LNCaP clone FGC (cell line): Measurements from ENCODE around the gene LHFPL5.

Experiments used
- DNase-seq: peaks from one replicate; pipeline ENCODE4 v3.0.0-alpha.2; 2011; ENCODE audit warnings: low read depth
- H3K4me3 ChIP-seq: 2 replicates; pipeline ENCODE4 v1.5.1; 2011; ENCODE audit warnings: mild to moderate bottlenecking, low read depth, low read length, control low read depth
- TF ChIP-seq, protein P1 (sequence below): IDR thresholded peaks from 2 replicates; pipeline ENCODE4 v1.5.1; 2012; ENCODE audit warnings: mild to moderate bottlenecking; ENCODE audit not compliant: control insufficient read depth, insufficient read depth; ENCODE audit errors: extremely low read depth

LHFPL5 gene

GRCh38 chr6:35844290-35844689, 39.1 kb downstream of the LHFPL5 start:
- no peak overlapping the region for H3K4me3 ChIP-seq
- DNase-seq, result no peak
- TF ChIP-seq, protein P1, sequence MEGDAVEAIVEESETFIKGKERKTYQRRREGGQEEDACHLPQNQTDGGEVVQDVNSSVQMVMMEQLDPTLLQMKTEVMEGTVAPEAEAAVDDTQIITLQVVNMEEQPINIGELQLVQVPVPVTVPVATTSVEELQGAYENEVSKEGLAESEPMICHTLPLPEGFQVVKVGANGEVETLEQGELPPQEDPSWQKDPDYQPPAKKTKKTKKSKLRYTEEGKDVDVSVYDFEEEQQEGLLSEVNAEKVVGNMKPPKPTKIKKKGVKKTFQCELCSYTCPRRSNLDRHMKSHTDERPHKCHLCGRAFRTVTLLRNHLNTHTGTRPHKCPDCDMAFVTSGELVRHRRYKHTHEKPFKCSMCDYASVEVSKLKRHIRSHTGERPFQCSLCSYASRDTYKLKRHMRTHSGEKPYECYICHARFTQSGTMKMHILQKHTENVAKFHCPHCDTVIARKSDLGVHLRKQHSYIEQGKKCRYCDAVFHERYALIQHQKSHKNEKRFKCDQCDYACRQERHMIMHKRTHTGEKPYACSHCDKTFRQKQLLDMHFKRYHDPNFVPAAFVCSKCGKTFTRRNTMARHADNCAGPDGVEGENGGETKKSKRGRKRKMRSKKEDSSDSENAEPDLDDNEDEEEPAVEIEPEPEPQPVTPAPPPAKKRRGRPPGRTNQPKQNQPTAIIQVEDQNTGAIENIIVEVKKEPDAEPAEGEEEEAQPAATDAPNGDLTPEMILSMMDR, result no peak

DNA sequence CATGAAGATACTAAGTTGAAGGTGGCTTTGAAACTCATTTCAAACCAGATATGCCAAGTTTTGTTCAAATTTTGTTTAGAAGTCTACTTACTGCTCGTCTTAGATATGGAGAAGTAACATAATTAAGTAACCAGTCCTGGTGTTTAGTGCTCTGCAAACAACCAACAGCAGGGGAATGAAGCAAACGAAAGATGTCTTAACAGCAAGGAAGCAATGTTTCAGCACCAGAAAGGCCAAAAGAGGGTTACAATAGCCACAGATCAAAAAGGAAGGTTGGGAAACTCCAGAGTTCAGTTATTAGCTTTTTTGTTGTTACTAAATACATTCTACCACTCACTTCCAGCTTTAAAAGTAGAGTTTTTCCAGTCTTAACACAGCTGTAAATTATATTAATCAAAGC, 45.1 kb downstream of the LHFPL5 start:
- TF ChIP-seq, protein P1, result no peak
- no peak for DNase-seq
- H3K4me3 ChIP-seq, result no peak overlapping the region

DNA sequence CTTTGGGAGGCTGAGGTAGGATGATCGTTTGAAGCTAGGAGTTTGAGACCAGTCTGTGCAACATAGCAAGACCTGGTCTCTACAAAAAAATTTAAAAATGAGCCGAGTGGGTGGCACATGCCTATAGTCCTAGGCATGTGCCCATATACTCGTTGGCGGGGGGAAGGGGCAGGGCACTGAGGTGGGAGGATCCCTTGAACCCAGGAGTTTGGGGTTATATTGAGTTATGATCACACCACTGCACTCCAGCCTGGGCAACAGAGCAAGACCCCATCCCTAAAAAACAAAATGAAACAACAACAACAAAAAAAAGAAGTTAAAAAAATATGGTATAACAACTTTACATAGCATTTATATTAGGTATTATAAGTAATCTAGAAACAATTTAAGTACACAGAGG, 47.8 kb downstream of the LHFPL5 start:
- no peak overlapping the region for H3K4me3 ChIP-seq
- no peak for DNase-seq
- TF ChIP-seq, protein P1, result no peak

GRCh38 chr6:35856250-35856649, 51.1 kb downstream of the LHFPL5 start:
- DNase-seq, result no peak
- TF ChIP-seq, protein P1, result no peak
- no peak overlapping the region for H3K4me3 ChIP-seq

DNA sequence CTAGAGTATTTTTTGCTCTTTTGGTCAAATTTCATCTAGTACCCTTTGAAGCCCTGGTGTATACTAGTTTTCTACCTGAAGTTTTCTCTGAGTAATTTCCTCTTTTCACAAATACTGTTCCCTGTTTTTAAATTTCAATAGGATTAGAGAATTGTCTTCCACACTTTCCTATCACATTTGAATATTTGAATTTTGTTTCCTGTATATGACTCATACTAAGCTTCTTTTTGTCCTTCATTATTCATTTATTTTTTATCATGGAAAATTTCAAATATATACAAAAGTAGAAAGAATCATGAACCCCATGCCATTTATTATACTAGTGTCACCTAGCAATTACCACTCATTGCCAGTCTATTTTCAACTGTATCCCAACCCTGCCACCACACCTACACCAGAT, 52.7 kb downstream of the LHFPL5 start:
- DNase-seq, result no peak
- TF ChIP-seq, protein P1, result no peak
- H3K4me3 ChIP-seq, result no peak overlapping the region

DNA sequence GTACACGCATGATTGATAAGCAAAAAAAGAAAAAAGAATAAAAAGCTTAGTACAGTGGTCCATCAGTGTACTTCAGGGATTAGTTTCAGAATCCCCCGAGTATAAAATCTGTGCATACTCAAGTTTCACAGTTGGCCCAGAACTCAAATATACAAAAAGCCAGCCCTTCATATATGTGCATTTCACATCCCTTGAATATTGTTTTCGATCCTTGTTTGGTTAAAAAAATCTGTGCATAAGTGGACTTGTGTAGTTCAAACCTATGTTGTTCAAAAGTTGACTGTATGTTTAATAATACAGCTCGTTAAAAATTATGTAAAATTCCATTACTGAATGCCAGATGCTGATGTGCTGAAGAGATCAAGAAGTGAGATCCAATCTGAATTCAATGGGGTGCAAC, 54.2 kb downstream of the LHFPL5 start:
- H3K4me3 ChIP-seq, result no peak overlapping the region
- TF ChIP-seq, protein P1, result no peak
- no peak for DNase-seq
